ENCODE data around the gene FGF4.

DNA sequence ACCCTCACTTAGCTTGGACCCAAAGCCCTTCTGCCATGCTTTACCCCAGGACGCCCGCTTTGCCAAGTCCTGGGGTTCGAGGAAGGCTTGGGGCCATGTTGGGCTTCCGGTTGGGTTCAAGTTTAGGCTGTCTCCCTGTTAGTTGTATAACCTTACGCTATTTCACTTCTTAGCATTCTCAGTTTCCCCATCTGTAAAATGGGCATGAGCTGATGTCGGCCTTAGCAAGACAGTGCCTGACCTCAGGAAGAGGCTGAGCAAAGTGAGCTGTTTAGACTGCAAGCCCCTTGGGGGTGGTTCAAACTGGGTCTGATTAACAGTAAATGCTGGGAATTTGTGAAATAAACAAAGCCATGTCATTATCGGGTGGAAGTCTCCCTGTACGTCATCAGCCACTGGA lies 3.2 kb upstream of the FGF4 start:
- TF ChIP-seq EP300 (IDR thresholded peaks at IDR 0.05) (no peak), POLR2A (IDR thresholded peaks at IDR 0.05; ENCODE audit: low read depth) (no peak)
- TF ChIP-seq, protein P1, sequence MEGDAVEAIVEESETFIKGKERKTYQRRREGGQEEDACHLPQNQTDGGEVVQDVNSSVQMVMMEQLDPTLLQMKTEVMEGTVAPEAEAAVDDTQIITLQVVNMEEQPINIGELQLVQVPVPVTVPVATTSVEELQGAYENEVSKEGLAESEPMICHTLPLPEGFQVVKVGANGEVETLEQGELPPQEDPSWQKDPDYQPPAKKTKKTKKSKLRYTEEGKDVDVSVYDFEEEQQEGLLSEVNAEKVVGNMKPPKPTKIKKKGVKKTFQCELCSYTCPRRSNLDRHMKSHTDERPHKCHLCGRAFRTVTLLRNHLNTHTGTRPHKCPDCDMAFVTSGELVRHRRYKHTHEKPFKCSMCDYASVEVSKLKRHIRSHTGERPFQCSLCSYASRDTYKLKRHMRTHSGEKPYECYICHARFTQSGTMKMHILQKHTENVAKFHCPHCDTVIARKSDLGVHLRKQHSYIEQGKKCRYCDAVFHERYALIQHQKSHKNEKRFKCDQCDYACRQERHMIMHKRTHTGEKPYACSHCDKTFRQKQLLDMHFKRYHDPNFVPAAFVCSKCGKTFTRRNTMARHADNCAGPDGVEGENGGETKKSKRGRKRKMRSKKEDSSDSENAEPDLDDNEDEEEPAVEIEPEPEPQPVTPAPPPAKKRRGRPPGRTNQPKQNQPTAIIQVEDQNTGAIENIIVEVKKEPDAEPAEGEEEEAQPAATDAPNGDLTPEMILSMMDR (IDR thresholded peaks at IDR 0.05), result no peak

Data from esophagus muscularis mucosa (tissue), 4 donors.